Ovary (tissue), 9 donors: ENCODE results near the gene HIPK3. TPM values are rescaled to one million over a fixed set of nuclear protein-coding genes. Genes with fewer than 3 reads are reported as not detected.
A peak's percentile ranks its signal among the peaks of the same experiment; 100 is the strongest.
"Not testable (repeated sequence)": the region's sequence is repeated elsewhere in the genome, so short reads cannot be mapped to it uniquely, and the experiment has no call there.

ENCODE experiments used
- DNase-seq, 5 donors: peaks; one replicate each; pipeline ENCODE4 v3.0.0-alpha.2; 2019 to 2020
- H3K27ac ChIP-seq, 2 donors: fragments of 200-600 bp; one replicate each; pipeline versions ENCODE4 v1.5.1 to v1.8.0; 2019 to 2022
- H3K27me3 ChIP-seq: fragments of 200-600 bp; one replicate; pipeline ENCODE4 v1.8.0; 2022
- H3K36me3 ChIP-seq: fragments of 200-600 bp; sonication (generic); one replicate; pipeline ENCODE4 v1.5.1; 2019
- H3K4me1 ChIP-seq: one replicate; pipeline ENCODE4 v1.8.1; 2013; ENCODE audit warnings: mild to moderate bottlenecking, moderate library complexity; ENCODE audit not compliant: insufficient read depth
- H3K4me3 ChIP-seq: fragments of 200-600 bp; sonication (generic); one replicate; pipeline ENCODE4 v1.5.1; 2017
- H3K9me3 ChIP-seq, 2 donors: fragments of 200-600 bp in 1 of 2; sonication (generic) in 1 of 2; one replicate each; pipeline versions ENCODE4 v1.5.1 to v1.8.1; 2013 to 2019; ENCODE audit warnings: mild to moderate bottlenecking in 1 of 2, moderate library complexity in 1 of 2
- EP300 ChIP-seq: sonication (generic); formaldehyde crosslinking; IDR thresholded peaks from one replicate; pipeline ENCODE4 v1.6.1; 2017; ENCODE audit warnings: antibody characterized with exemption
- POLR2A ChIP-seq: fragments of 450-650 bp; IDR thresholded peaks from one replicate; pipeline ENCODE4 v1.6.1; 2017; ENCODE audit warnings: antibody characterized with exemption, mild to moderate bottlenecking, moderate library complexity
- WGBS, 3 donors: extraction: QIAGEN DNeasy Blood & Tissue Kit in 1 of 3; methylation state at CpG; one replicate each; pipeline versions ENCODE4 v1.1.5 to v1.1.7; 2013 to 2017; 5-methylcytosine and 5-hydroxymethylcytosine counted together
- intact Hi-C, 4 donors: fragments of 100-400 bp; cut with DNase I; formaldehyde crosslinking; loops; one replicate each; pipeline versions ENCODE4 v1.11.0 to v1.15.1; 2022 to 2023
- polyA plus RNA-seq, 2 donors: library from polyadenylated mRNA; stranded (reverse); fragments of 200-250 nt in 1 of 2; fragments of 350-450 nt in 1 of 2; fragmentation: Illumina TruSeq in 1 of 2; extraction: RNeasy Lipid Tissue Mini Kit (QIAGEN cat#74804) in 1 of 2; gene quantifications; one replicate each; pipeline ENCODE4 v1.2.3, GENCODE V29; 2013 to 2014
- total RNA-seq, 7 donors: library from RNA; depleted of rRNA in 2 of 7; stranded (reverse); fragments of >200 nt in 2 of 7; fragmentation: NEBNext Ultra II Directional in 3 of 7; extraction: Animal tissue kit (Norgen Biotek cat#: 25700) in 3 of 7; gene quantifications; one replicate each; pipeline versions ENCODE4 v1.1.0 to v1.2.4, GENCODE V29; 2016 to 2023
- TF ChIP-seq, protein P1 (sequence below), 3 donors: fragments of 450-650 bp in 2 of 3; fragments of 200-600 bp in 1 of 3; IDR thresholded peaks; one replicate each; pipeline versions ENCODE4 v1.5.1 to v1.8.0; 2016 to 2022; ENCODE audit warnings: antibody characterized with exemption in 3 of 3, mild to moderate bottlenecking in 1 of 3
- donor health status: DM: no; HTN: no; CAD: no; lungs with moderate emphysema.
- donor health status: DM: no; HTN: no; CAD: no.
- donor health status: Bipolar disorder and iron deficiency.
- donor health status: DM: yes; HTN: yes; CAD: no.
- donor health status: DM: no; HTN: no; CAD: no.
- donor health status: DM: yes; HTN: yes; CAD: no.

Gene HIPK3
- total and polyA plus RNA-seq, 9 donors: 28.0 to 252 (median 178) TPM

DNA sequence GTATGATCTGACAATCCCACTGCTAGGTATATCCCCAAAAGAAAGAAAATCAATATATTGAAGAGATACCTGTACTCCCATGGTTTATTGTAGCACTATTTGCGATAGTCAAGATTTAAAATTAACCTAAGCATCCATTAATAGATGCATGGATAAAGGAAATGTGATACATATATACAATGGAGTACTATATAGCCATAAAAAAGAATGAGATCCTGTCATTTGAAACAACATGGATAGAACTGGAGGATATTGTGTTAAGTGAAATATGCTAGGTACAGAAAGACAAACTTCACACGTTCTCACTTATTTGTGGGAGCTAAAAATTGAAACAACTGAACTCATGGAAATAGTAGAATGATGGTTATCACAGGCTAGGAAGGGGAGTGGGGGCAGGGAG lies 14.6 kb upstream of the HIPK3 start:
- Histone ChIP-seq H3K9me3 (no peaks in the 10 kb centered on the region), H3K4me1 (no peaks in the 10 kb centered on the region), H3K27ac (no peak overlapping the region), H3K4me3 (no peak overlapping the region), H3K36me3 (no peaks in the 10 kb centered on the region), H3K27me3 (no peaks in the 10 kb centered on the region)
- WGBS, 3 donors: 84 to 86% (median 85%) methylated on average over 2 of the region's 2 CpGs
- intact Hi-C loops: no loop called here
- no peak for DNase-seq
- TF ChIP-seq POLR2A (no peak), EP300 (no peak)
- TF ChIP-seq, protein P1, sequence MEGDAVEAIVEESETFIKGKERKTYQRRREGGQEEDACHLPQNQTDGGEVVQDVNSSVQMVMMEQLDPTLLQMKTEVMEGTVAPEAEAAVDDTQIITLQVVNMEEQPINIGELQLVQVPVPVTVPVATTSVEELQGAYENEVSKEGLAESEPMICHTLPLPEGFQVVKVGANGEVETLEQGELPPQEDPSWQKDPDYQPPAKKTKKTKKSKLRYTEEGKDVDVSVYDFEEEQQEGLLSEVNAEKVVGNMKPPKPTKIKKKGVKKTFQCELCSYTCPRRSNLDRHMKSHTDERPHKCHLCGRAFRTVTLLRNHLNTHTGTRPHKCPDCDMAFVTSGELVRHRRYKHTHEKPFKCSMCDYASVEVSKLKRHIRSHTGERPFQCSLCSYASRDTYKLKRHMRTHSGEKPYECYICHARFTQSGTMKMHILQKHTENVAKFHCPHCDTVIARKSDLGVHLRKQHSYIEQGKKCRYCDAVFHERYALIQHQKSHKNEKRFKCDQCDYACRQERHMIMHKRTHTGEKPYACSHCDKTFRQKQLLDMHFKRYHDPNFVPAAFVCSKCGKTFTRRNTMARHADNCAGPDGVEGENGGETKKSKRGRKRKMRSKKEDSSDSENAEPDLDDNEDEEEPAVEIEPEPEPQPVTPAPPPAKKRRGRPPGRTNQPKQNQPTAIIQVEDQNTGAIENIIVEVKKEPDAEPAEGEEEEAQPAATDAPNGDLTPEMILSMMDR (IDR thresholded peaks at IDR 0.05): no peak

DNA sequence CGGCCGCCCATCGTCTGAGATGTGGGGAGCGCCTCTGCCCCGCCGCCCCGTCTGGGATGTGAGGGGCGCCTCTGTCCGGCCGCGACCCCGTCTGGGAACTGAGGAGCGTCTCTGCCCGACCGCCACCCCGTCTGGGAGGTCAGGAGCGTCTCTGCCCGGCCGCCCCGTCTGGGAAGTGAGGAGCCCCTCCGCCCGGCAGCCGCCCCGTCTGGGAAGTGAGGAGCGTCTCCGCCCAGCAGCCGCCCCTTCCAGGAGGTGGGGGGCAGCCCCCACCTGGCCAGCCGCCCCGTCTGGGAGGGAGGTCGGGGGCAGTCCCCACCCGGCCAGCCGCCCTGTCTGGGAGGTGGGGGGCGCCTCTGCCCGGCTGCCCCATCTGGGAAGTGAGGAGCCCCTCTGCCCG lies 13.5 kb upstream of the HIPK3 start:
- H3K36me3 ChIP-seq, H3K27me3 ChIP-seq, H3K4me3 ChIP-seq, DNase-seq, H3K4me1 ChIP-seq, intact Hi-C loops, H3K27ac ChIP-seq, H3K9me3 ChIP-seq: not testable (repeated sequence)
- 90 to 94% (median 93%) methylated on average over 7 to 32 of the region's 35 CpGs for WGBS, 3 donors

DNA sequence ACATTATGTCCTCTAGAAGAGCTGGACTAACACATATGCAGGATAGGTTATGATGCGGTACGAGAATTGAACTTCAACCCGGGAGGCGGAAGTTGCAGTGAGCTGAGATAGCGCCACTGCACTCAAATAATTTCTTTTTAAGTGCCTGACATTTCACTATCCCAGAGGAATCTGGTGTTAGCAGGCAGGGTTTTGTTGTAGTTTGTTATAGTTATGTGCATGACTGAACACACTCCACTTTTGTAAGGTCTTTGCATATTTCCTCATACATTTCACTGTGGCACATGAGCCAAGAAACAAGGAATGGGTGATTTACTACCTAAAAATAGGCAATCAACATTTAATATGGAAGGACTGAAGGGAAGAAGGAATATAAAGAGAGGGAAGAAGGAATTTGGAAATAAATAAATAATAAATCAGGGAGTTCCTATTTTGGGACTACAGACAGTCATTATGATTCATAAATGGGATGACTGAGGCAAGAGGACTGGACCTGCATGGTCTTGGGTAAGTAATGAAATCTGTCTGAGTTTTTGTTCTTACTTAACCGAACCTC lies 8.7 kb upstream of the HIPK3 start:
- H3K27me3 ChIP-seq: no peaks in the 10 kb centered on the region
- no peaks in the 10 kb centered on the region for H3K4me1 ChIP-seq
- no peaks in the 10 kb centered on the region for H3K9me3 ChIP-seq
- H3K4me3 ChIP-seq: no peak overlapping the region
- 86 to 94% (median 91%) methylated on average over 6 of the region's 6 CpGs for whole genome bisulfite sequencing, 3 donors
- H3K36me3 ChIP-seq: no peaks in the 10 kb centered on the region
- no peak for DNase-seq
- intact Hi-C loops: no loop called here
- TF ChIP-seq EP300 (no peak), POLR2A (no peak)
- TF ChIP-seq, protein P1 (IDR thresholded peaks at IDR 0.05): no peak
- H3K27ac ChIP-seq: no peak overlapping the region

DNA sequence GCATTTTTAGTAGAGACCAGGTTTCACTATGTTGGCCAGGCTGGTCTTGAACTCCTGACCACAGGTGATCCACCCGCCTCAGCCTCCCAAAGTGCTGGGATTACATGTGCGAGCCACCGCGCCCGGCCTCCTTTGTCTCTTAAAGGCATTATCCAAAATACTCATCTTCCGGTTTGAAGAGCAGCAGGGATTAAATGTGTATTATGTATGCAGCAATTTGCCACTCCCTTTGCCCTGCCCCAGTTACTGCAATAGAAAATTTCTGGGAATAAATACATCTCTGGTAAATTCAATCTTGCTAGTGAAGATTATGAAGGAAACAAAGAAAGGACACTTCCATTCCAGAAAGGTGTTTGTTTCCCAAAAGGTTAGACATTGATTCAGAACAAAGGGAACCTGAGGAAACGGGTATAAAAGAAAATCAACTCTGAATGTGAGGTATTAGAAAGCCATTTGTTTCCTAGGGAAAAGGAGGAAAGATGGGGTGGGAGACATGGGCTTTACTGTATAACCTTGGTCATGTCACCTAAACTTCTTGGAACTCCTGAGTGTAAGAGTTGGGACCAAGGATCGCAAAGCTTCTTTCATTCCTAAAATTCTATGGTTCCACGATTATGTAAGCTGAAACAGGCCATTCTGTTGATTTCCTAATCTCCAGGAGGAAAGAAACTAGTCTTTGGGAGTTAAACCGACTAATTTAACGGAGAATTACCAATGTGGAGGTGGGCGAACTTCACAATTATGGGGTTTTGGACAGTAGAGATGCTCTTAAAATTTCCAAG lies 959 bp upstream of the HIPK3 start:
- WGBS, 3 donors: 58 to 63% (median 61%) methylated on average over 12 of the region's 12 CpGs
- intact Hi-C loops: loop anchor here (2.0 to 10.0 kb wide), 4 partner anchors 71 to 95 kb away; partner anchors contain the start of gene CSTF3 (in 4 of the 4)
- H3K4me1 ChIP-seq: no peaks in the 10 kb centered on the region
- H3K36me3 ChIP-seq: no peaks in the 10 kb centered on the region
- no peak for DNase-seq
- peak overlapping the region; percentile 95 for H3K4me3 ChIP-seq
- no peaks in the 10 kb centered on the region for H3K27me3 ChIP-seq
- H3K9me3 ChIP-seq: no peaks in the 10 kb centered on the region
- H3K27ac ChIP-seq: peak overlapping the region; percentile 100
- TF ChIP-seq POLR2A (no peak), EP300 (no peak)

DNA sequence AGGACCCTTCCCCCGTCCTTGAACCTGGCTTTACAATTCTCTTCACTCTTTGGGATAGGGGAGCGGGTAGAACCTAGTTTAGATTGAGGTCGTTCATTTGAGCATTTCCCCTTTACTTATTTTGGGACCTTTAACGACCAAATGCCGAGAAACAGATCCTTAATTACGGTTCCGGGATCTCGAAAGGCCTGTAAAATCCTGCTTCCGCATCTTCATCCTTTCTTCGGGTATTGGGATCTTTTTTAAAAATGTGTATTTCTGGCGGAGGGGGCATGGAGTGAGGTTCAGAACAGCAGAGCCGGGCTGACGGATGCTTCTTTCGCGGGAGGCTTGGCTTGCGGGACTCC lies 395 bp upstream of the HIPK3 start:
- Histone ChIP-seq H3K36me3 (no peaks in the 10 kb centered on the region), H3K4me1 (no peaks in the 10 kb centered on the region), H3K27ac (peak overlapping the region; percentile 100), H3K27me3 (no peaks in the 10 kb centered on the region), H3K9me3 (no peaks in the 10 kb centered on the region), H3K4me3 (peak overlapping the region; percentile 95)
- TF ChIP-seq EP300: no peak
- TF ChIP-seq POLR2A: no peak
- TF ChIP-seq, protein P1 (IDR thresholded peaks at IDR 0.05): no peak
- intact Hi-C loops: loop anchor here (2.0 to 10.0 kb wide), 4 partner anchors 71 to 96 kb away; partner anchors contain the start of gene CSTF3 (in 4 of the 4)
- 0 to 2% (median 1%) methylated on average over 16 of the region's 16 CpGs for WGBS, 3 donors
- DNase-seq: no peak
